IgD-negative memory B cell (primary cell): ENCODE measurements around the gene RUNX3. TPM values are rescaled to one million over a fixed set of nuclear protein-coding genes. Genes with fewer than 3 reads are reported as not detected.

Experiments
- H3K27ac Mint-ChIP-seq, 3 donors: one replicate each; pipeline ENCODE4 v1.8.0; 2020 to 2022; ENCODE audit warnings: mild to moderate bottlenecking in 3 of 3, mixed read lengths in 3 of 3, moderate library complexity in 1 of 3
- H3K27me3 Mint-ChIP-seq: one replicate; pipeline ENCODE4 v1.8.0; 2021; ENCODE audit warnings: mixed read lengths
- H3K36me3 Mint-ChIP-seq: one replicate; pipeline ENCODE4 v1.8.0; 2020; ENCODE audit warnings: mild to moderate bottlenecking, mixed read lengths
- H3K4me1 Mint-ChIP-seq, 3 donors: one replicate each; pipeline ENCODE4 v1.8.0; 2020 to 2022; ENCODE audit warnings: mixed read lengths in 3 of 3, mild to moderate bottlenecking in 1 of 3
- H3K4me3 Mint-ChIP-seq, 4 donors: one replicate each; pipeline ENCODE4 v1.8.0; 2020 to 2022; ENCODE audit warnings: mild to moderate bottlenecking in 4 of 4, mixed read lengths in 4 of 4, moderate library complexity in 3 of 4
- H3K9me3 Mint-ChIP-seq, 3 donors: one replicate each; pipeline ENCODE4 v1.8.0; 2020 to 2021; ENCODE audit warnings: mixed read lengths in 3 of 3, mild to moderate bottlenecking in 1 of 3
- polyA plus RNA-seq: library from polyadenylated mRNA; unstranded; fragments of 300-500 nt; fragmentation: Illumina TruSeq; gene quantifications from one replicate; pipeline ENCODE4 v1.2.3, GENCODE V29; 2021

RUNX3 gene
- polyA plus RNA-seq, 1 donor from 2014 or later = 30.1 TPM

DNA sequence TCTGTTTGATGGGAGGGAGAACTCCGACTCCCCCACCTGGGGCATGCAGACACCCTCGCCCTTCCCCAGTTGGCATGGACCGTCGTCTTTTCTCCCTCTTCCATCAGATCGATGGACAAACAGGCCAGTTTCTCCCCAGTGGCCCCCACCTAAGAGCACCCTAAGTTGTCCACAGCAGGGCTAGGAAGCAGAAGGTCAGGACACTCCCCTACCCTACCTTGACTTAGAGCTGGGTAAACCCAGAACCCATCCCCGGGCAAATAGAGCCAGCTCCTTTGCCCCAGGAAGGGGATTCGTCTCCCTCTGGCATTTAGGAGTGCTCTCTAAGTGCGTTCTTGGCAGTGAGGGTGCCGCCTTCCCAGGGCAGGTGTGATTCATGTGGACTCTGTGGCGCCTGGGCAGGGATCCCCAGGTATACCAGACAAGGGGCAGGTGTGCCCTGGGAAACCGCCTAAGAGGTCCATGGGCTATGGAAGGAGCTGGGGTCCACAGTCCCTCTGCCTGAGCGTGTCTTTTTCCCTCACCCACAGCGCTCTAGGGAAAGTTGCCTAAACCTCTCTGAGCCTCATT lies 2.7 kb upstream of the RUNX3 start:
- H3K27me3 Mint-ChIP-seq = no peaks in the 10 kb centered on the region
- H3K9me3 Mint-ChIP-seq = no peaks in the 10 kb centered on the region
- peak overlapping the region in 3 of 4 donors; percentile 34 to 93 (median 67) for H3K4me3 Mint-ChIP-seq
- H3K36me3 Mint-ChIP-seq = peaks cover under 1% of the 10 kb centered on the region
- peaks cover 20 to 39% (median 23%) of the 10 kb centered on the region in 3 donors for H3K4me1 Mint-ChIP-seq
- peak overlapping the region; percentile 31 to 91 (median 46) for H3K27ac Mint-ChIP-seq

- Mint-ChIP-seq H3K36me3 (peaks cover 3% of the 10 kb centered on the region), H3K9me3 (no peaks in the 10 kb centered on the region), H3K4me1 (peaks cover 22 to 42% (median 26%) of the 10 kb centered on the region in 3 donors), H3K4me3 (peak overlapping the region in 3 of 4 donors; percentile 34 to 93 (median 67)), H3K27me3 (no peaks in the 10 kb centered on the region), H3K27ac (peak overlapping the region in 2 of 3 donors; percentile 46 to 91)
Observed at GRCh38 chr1:24932284-24932683, 2.2 kb upstream of the RUNX3 start.

GRCh38 chr1:24931468-24932231 lies 1.6 kb upstream of the RUNX3 start:
- Mint-ChIP-seq H3K27ac (peak overlapping the region in 2 of 3 donors; percentile 76 to 99), H3K9me3 (no peaks in the 10 kb centered on the region), H3K4me1 (peaks cover 24 to 42% (median 28%) of the 10 kb centered on the region in 3 donors), H3K27me3 (no peaks in the 10 kb centered on the region), H3K36me3 (peaks cover 3% of the 10 kb centered on the region), H3K4me3 (peak overlapping the region in 3 of 4 donors; percentile 39 to 93 (median 73))

- peak overlapping the region; percentile 53 to 99 (median 97) for H3K27ac Mint-ChIP-seq
- H3K9me3 Mint-ChIP-seq = no peaks in the 10 kb centered on the region
- peaks cover 3% of the 10 kb centered on the region for H3K36me3 Mint-ChIP-seq
- peak overlapping the region; percentile 39 to 93 (median 76) for H3K4me3 Mint-ChIP-seq
- H3K27me3 Mint-ChIP-seq = no peaks in the 10 kb centered on the region
- peaks cover 29 to 46% (median 32%) of the 10 kb centered on the region in 3 donors for H3K4me1 Mint-ChIP-seq
Observed at GRCh38 chr1:24931146-24931467, 1.0 kb upstream of the RUNX3 start.

DNA sequence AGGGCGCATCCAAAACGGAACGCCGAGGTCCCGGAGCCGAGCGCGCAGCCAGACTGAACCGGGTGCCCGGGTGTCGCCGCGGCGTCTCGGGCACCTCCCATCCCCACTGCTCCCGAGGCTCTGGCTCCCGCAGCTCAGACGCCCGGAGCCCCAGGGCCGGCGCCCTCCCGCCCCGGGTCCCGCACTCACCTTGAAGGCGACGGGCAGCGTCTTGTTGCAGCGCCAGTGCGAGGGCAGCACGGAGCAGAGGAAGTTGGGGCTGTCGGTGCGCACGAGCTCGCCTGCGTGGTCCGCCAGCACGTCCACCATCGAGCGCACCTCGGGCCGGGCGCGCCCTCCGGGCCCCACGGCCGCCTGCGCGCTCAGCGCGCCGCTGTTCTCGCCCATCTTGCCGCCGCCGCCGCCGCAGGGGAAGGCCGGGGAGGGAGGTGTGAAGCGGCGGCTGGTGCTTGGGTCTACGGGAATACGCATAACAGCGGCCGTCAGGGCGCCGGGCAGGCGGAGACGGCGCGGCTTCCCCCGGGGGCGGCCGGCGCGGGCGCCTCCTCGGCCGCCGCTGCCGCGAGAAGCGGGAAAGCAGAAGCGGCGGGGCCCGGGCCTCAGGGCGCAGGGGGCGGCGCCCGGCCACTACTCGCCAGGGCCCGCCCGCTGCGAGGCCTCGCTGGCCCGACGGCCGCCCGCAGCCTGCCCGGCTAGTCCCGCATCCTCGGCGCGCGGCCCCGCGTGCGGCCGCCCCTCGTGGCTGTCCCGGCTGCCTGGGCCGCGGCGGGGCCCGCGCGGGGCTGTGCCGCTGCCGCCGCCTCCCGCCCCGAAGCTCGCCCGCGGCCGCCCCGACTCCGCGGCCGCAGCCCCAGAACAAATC lies 447 bp downstream of the RUNX3 start:
- peak overlapping the region; percentile 90 to 99 (median 99) for H3K27ac Mint-ChIP-seq
- H3K4me3 Mint-ChIP-seq = peak overlapping the region; percentile 93 to 100 (median 100)
- H3K9me3 Mint-ChIP-seq = no peaks in the 10 kb centered on the region
- H3K36me3 Mint-ChIP-seq = peaks cover 3% of the 10 kb centered on the region
- H3K27me3 Mint-ChIP-seq = no peaks in the 10 kb centered on the region
- H3K4me1 Mint-ChIP-seq = peaks cover 34 to 43% (median 34%) of the 10 kb centered on the region in 3 donors

GRCh38 chr1:24928689-24929397 lies 1.2 kb downstream of the RUNX3 start:
- H3K4me1 Mint-ChIP-seq = peaks cover 31 to 37% (median 31%) of the 10 kb centered on the region in 3 donors
- H3K27ac Mint-ChIP-seq = peak overlapping the region; percentile 90 to 99 (median 99)
- no peaks in the 10 kb centered on the region for H3K9me3 Mint-ChIP-seq
- H3K36me3 Mint-ChIP-seq = peaks cover 4% of the 10 kb centered on the region
- H3K27me3 Mint-ChIP-seq = no peaks in the 10 kb centered on the region
- peak overlapping the region; percentile 86 to 100 (median 100) for H3K4me3 Mint-ChIP-seq

DNA sequence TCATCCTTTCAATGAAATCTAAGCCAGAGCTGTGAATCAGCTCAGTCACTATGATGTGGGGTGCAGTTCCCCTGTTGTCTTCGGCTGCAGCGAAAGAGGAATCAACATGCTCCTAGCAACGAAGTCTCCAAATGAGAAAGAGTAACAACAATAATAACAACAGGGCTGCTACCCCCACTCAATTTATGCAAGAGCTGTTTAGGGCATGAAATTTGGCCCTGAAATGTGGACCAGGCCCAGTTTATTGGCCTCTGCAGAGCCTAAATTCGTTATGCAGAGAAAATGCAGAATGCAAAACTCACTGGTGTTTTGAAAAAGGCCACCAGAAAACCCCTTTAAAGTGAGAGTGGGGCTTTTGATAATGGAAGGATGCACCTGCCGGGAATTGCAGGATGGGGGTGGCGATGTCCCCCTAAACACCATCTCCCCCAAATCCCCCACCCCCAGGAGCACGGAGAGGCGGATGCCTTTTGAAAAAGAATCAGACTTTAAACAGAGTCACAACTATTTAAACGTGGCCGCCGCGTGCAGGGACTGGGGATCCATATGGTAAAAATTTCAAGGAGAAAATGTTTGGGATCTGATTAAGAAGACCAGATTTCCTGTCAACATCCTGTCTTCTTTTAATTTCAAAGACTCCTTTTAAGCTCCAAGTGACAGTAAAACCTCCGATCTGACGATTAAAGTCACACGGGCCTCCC lies 1.9 kb downstream of the RUNX3 start:
- Mint-ChIP-seq H3K9me3 (no peaks in the 10 kb centered on the region), H3K36me3 (peaks cover 4% of the 10 kb centered on the region), H3K4me1 (peaks cover 36 to 41% (median 36%) of the 10 kb centered on the region in 3 donors), H3K27ac (peak overlapping the region; percentile 90 to 99 (median 99)), H3K27me3 (no peaks in the 10 kb centered on the region), H3K4me3 (peak overlapping the region; percentile 86 to 100 (median 100))

DNA sequence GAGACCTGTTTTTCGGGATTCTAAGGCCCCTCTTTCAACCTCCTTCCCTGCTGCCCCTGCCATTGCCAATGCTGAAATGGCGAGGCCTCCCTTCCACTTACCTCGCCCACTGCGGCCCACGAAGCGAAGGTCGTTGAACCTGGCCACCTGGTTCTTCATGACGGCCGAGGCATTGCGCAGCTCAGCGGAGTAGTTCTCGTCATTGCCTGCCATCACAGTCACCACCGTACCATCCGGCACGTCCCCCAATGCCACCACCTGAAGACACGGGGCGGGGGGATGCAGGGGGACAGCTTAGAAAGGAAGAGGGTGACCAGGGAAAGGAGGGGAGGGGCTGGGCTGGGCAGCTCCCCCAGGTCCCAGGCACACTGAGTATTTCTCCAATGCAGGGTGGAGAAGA lies 2.6 kb downstream of the RUNX3 start:
- peaks cover 4% of the 10 kb centered on the region for H3K36me3 Mint-ChIP-seq
- peak overlapping the region; percentile 86 to 100 (median 100) for H3K4me3 Mint-ChIP-seq
- H3K9me3 Mint-ChIP-seq = no peaks in the 10 kb centered on the region
- peak overlapping the region; percentile 90 to 99 (median 99) for H3K27ac Mint-ChIP-seq
- peaks cover 38 to 40% (median 39%) of the 10 kb centered on the region in 3 donors for H3K4me1 Mint-ChIP-seq
- H3K27me3 Mint-ChIP-seq = no peaks in the 10 kb centered on the region

- H3K27me3 Mint-ChIP-seq = no peaks in the 10 kb centered on the region
- H3K4me1 Mint-ChIP-seq = peaks cover 38 to 46% (median 38%) of the 10 kb centered on the region in 3 donors
- H3K36me3 Mint-ChIP-seq = peaks cover 4% of the 10 kb centered on the region
Observed at GRCh38 chr1:24926563-24927249, 3.4 kb downstream of the RUNX3 start.

DNA sequence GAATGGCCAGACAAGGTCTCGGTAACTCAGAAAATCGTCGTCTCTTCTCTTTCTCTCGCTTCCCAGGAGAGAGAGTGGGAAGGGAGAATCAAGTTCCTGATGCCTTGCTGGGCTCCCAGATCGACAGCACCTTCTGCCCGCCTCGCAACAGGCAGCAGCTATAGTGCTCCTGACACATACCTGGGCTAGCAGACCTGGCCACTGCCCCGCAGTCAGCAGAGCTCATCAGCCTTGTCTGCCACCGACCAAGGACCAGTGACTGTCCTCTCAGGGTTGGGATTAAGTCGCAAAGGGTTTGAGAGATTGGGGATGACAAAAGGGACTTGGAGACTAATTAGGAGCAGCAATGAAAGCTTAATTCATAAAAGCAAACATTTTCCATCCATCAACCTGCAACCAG lies 4.1 kb downstream of the RUNX3 start:
- H3K27ac Mint-ChIP-seq = peak overlapping the region; percentile 90 to 99 (median 99)
- H3K9me3 Mint-ChIP-seq = no peaks in the 10 kb centered on the region
- peaks cover 6% of the 10 kb centered on the region for H3K36me3 Mint-ChIP-seq
- peaks cover 41 to 50% (median 44%) of the 10 kb centered on the region in 3 donors for H3K4me1 Mint-ChIP-seq
- H3K4me3 Mint-ChIP-seq = peak overlapping the region; percentile 86 to 100 (median 100)
- no peaks in the 10 kb centered on the region for H3K27me3 Mint-ChIP-seq

More at GRCh38 chr1:24926563-24927249, 3.4 kb downstream of the RUNX3 start:
- peak overlapping the region; percentile 90 to 99 (median 99) for H3K27ac Mint-ChIP-seq
- H3K4me3 Mint-ChIP-seq = peak overlapping the region; percentile 86 to 100 (median 100)
- H3K9me3 Mint-ChIP-seq = no peaks in the 10 kb centered on the region

- Mint-ChIP-seq H3K27me3 (no peaks in the 10 kb centered on the region), H3K36me3 (peaks cover 6% of the 10 kb centered on the region), H3K4me3 (peak overlapping the region; percentile 86 to 100 (median 100)), H3K4me1 (peaks cover 44 to 58% (median 45%) of the 10 kb centered on the region in 3 donors), H3K9me3 (no peaks in the 10 kb centered on the region), H3K27ac (peak overlapping the region; percentile 88 to 99 (median 90))
Observed at GRCh38 chr1:24925082-24925779, 4.8 kb downstream of the RUNX3 start.

DNA sequence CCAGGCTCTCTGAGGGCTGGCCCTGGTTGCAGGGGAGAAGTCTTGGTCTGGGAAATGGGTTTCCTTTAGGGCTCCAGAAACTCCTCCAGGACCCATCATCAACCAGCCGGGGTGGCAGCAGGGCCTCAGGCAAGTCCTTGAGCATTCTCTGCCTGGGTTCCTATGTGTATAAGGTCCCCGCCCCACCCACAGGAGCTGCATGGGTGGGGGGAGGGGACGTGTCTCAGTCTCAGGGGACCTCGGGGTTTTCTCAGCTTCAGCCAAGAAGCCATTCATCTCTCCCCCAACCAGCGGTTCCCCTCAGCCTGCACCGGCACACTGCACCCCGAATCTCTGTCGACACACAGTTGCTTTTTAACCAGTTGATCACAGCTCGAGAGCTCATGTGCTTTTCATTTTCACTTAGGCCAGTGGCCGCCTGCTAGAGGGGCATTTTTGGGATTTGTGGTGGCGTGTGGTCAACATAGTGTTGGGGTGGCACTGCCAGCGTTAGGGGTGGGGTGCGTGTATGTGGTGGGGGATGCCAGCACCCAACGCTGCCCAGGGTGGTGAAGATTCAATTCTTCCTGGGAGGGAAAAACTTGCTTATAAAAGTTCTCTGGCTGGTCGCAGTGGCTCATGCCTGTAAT lies 6.5 kb downstream of the RUNX3 start:
- H3K4me3 Mint-ChIP-seq = peak overlapping the region; percentile 75 to 100 (median 90)
- H3K27me3 Mint-ChIP-seq = no peaks in the 10 kb centered on the region
- no peaks in the 10 kb centered on the region for H3K9me3 Mint-ChIP-seq
- peak overlapping the region; percentile 90 to 99 (median 93) for H3K27ac Mint-ChIP-seq
- peaks cover 6% of the 10 kb centered on the region for H3K36me3 Mint-ChIP-seq
- peaks cover 47 to 61% (median 48%) of the 10 kb centered on the region in 3 donors for H3K4me1 Mint-ChIP-seq
